HG02970 (cell line): ENCODE results near the gene BTN1A1.
"Not testable (repeated sequence)": the region's sequence is repeated elsewhere in the genome, so short reads cannot be mapped to it uniquely, and the experiment has no call there.

ENCODE experiments used
- ATAC-seq: cut with Tn5 transposase; IDR thresholded peaks from one replicate; pipeline ENCODE4 v1.9.1; 2021; ENCODE audit warnings: mild to moderate bottlenecking, moderate library complexity, moderate number of reproducible peaks; ENCODE audit not compliant: unreplicated experiment, low FRiP score

BTN1A1 gene

GRCh38 chr6:26534681-26535465 lies 34.8 kb downstream of the BTN1A1 start:
- no peak for ATAC-seq

GRCh38 chr6:26536571-26537159 lies 36.6 kb downstream of the BTN1A1 start:
- no peak for ATAC-seq

GRCh38 chr6:26537160-26537845 lies 37.2 kb downstream of the BTN1A1 start:
- ATAC-seq, result peak; percentile 42

GRCh38 chr6:26537846-26538571 lies 37.9 kb downstream of the BTN1A1 start, which contains the start of gene HMGN4:
TSS of gene HMGN4 (plus strand) at chr6:26538366. CDS start at chr6:26545207, 6,841 bp downstream.
- peak; percentile 51 for ATAC-seq

GRCh38 chr6:26538572-26538902 lies 38.4 kb downstream of the BTN1A1 start:
- no peak for ATAC-seq

- ATAC-seq, result no peak
Observed at GRCh38 chr6:26539071-26539615, 39.0 kb downstream of the BTN1A1 start.

GRCh38 chr6:26541579-26541978 lies 41.5 kb downstream of the BTN1A1 start:
- ATAC-seq, result no peak

- ATAC-seq, result no peak
Observed at GRCh38 chr6:26543953-26544352, 43.9 kb downstream of the BTN1A1 start.

GRCh38 chr6:26544473-26544872 lies 44.4 kb downstream of the BTN1A1 start:
- no peak for ATAC-seq

- no peak for ATAC-seq
Observed at GRCh38 chr6:26545627-26546026, 45.5 kb downstream of the BTN1A1 start.

GRCh38 chr6:26547363-26547762 lies 47.3 kb downstream of the BTN1A1 start:
- not testable (repeated sequence) for ATAC-seq

- ATAC-seq, result no peak
Observed at GRCh38 chr6:26550250-26550993, 50.3 kb downstream of the BTN1A1 start.

GRCh38 chr6:26552205-26552604 lies 52.1 kb downstream of the BTN1A1 start:
- ATAC-seq, result no peak

- no peak for ATAC-seq
Observed at GRCh38 chr6:26552640-26553188, 52.6 kb downstream of the BTN1A1 start.

- ATAC-seq, result peak; percentile 53
Observed at GRCh38 chr6:26553264-26553634, 53.1 kb downstream of the BTN1A1 start.

GRCh38 chr6:26553635-26554446 lies 53.7 kb downstream of the BTN1A1 start:
- peak; percentile 39 for ATAC-seq

- ATAC-seq, result peak; percentile 3
Observed at GRCh38 chr6:26554447-26554696, 54.3 kb downstream of the BTN1A1 start.

- ATAC-seq, result peak; percentile 10
Observed at GRCh38 chr6:26554697-26555504, 54.8 kb downstream of the BTN1A1 start.
